NCI-H748 treated with DMSO at 0.1 percent for 48 hours (cell line): ENCODE measurements around the gene MSH3.
"Not testable (repeated sequence)": the region's sequence is repeated elsewhere in the genome, so short reads cannot be mapped to it uniquely, and the experiment has no call there.

ENCODE experiments used
- DNase-seq: peaks from one replicate; lab custom pipeline; 2025; lab: John Stamatoyannopoulos, UW

Gene MSH3

GRCh38 chr5:80797428-80798024 is 143.1 kb downstream of the MSH3 start:
- no peak for DNase-seq

GRCh38 chr5:80798166-80798565 is 143.7 kb downstream of the MSH3 start:
- no peak for DNase-seq

- DNase-seq, result no peak
Observed at GRCh38 chr5:80798633-80799032, 144.2 kb downstream of the MSH3 start.

GRCh38 chr5:80799041-80799440 is 144.6 kb downstream of the MSH3 start:
- DNase-seq, result no peak

GRCh38 chr5:80799573-80799972 is 145.1 kb downstream of the MSH3 start:
- DNase-seq, result no peak

- no peak for DNase-seq
Observed at GRCh38 chr5:80804332-80804731, 149.9 kb downstream of the MSH3 start.

GRCh38 chr5:80805038-80805437 is 150.6 kb downstream of the MSH3 start:
- DNase-seq, result no peak

- no peak for DNase-seq
Observed at GRCh38 chr5:80806929-80807328, 152.5 kb downstream of the MSH3 start.

- DNase-seq, result no peak
Observed at GRCh38 chr5:80809451-80809850, 155.0 kb downstream of the MSH3 start.

- no peak for DNase-seq
Observed at GRCh38 chr5:80810425-80810824, 156.0 kb downstream of the MSH3 start.

- DNase-seq, result no peak
Observed at GRCh38 chr5:80816590-80816989, 162.1 kb downstream of the MSH3 start.

GRCh38 chr5:80820685-80821084 is 166.2 kb downstream of the MSH3 start:
- DNase-seq, result no peak

- DNase-seq, result no peak
Observed at GRCh38 chr5:80822640-80823039, 168.2 kb downstream of the MSH3 start.

- DNase-seq, result not testable (repeated sequence)
Observed at GRCh38 chr5:80824159-80824558, 169.7 kb downstream of the MSH3 start.

- no peak for DNase-seq
Observed at GRCh38 chr5:80825786-80826460, 171.5 kb downstream of the MSH3 start.

- no peak for DNase-seq
Observed at GRCh38 chr5:80834710-80835109, 180.3 kb downstream of the MSH3 start.

GRCh38 chr5:80835128-80835527 is 180.7 kb downstream of the MSH3 start:
- DNase-seq, result no peak

GRCh38 chr5:80837679-80838078 is 183.2 kb downstream of the MSH3 start:
- no peak for DNase-seq

GRCh38 chr5:80841026-80841797 is 186.8 kb downstream of the MSH3 start:
- not testable (repeated sequence) for DNase-seq

- DNase-seq, result not testable (repeated sequence)
Observed at GRCh38 chr5:80846422-80846821, 192.0 kb downstream of the MSH3 start.

- DNase-seq, result not testable (repeated sequence)
Observed at GRCh38 chr5:80850168-80850567, 195.7 kb downstream of the MSH3 start.

GRCh38 chr5:80852331-80853245 is 198.1 kb downstream of the MSH3 start:
- DNase-seq, result no peak
